Activated CD4-positive, alpha-beta memory T cell treated with anti-CD3 and anti-CD28 coated beads for 36 hours (primary cell): ENCODE data around the gene NMRK2. TPM values are rescaled to one million over a fixed set of nuclear protein-coding genes. Genes with fewer than 3 reads are reported as not detected.
"Not testable (repeated sequence)": the region's sequence is repeated elsewhere in the genome, so short reads cannot be mapped to it uniquely, and the experiment has no call there.

ENCODE experiments used
- CTCF ChIA-PET: fragments of 350-600 bp; sonication (Branson Sonifier 250); formaldehyde crosslinking; loops from one replicate; lab custom pipeline; 2021; ENCODE audit warnings: antibody characterized with exemption, inconsistent platforms; lab: Charles Lee
- POLR2A ChIA-PET: fragments of 350-600 bp; sonication (Branson Sonifier 250); formaldehyde crosslinking; loops from one replicate; lab custom pipeline; 2021; ENCODE audit warnings: antibody characterized with exemption; lab: Charles Lee
- DNase-seq: peaks from one replicate; pipeline ENCODE4 v3.0.0-alpha.2; 2020
- H3K27ac Mint-ChIP-seq: one replicate; pipeline ENCODE4 v1.8.0; 2021; ENCODE audit warnings: mixed read lengths
- H3K27me3 Mint-ChIP-seq: one replicate; pipeline ENCODE4 v1.8.0; 2021; ENCODE audit warnings: mixed read lengths
- H3K36me3 Mint-ChIP-seq: one replicate; pipeline ENCODE4 v1.8.0; 2021; ENCODE audit warnings: mixed read lengths
- H3K4me1 Mint-ChIP-seq: one replicate; pipeline ENCODE4 v1.8.0; 2021; ENCODE audit warnings: low read depth, mixed read lengths
- H3K4me3 Mint-ChIP-seq: one replicate; pipeline ENCODE4 v1.8.0; 2021; ENCODE audit warnings: mild to moderate bottlenecking, mixed read lengths
- H3K9me3 Mint-ChIP-seq: one replicate; pipeline ENCODE4 v1.8.0; 2021; ENCODE audit warnings: mixed read lengths
- intact Hi-C: fragments of 100-400 bp; cut with micrococcal nuclease; formaldehyde crosslinking; loops from one replicate; pipeline ENCODE4 v1.15.1; 2023
- total RNA-seq, 2 experiments: library from RNA; stranded (reverse); gene quantifications; one replicate each; pipeline ENCODE4 v1.2.3, GENCODE V29; 2021

NMRK2 gene
- total RNA-seq, 2 experiments from 2014 or later, result not detected

GRCh38 chr19:3959766-3960131 lies 26.9 kb downstream of the NMRK2 start:
- ChIA-PET CTCF (no interaction called here), POLR2A (interaction anchor here (1.5 kb wide), 1 partner anchor 12 kb away, joined by 4 read pairs; no protein-coding TSS in a partner anchor)
- no peak overlapping the region for H3K27ac Mint-ChIP-seq
- H3K36me3 Mint-ChIP-seq, result peaks cover 18% of the 10 kb centered on the region
- no peak for DNase-seq
- intact Hi-C loops, result no loop called here
- no peaks in the 10 kb centered on the region for H3K9me3 Mint-ChIP-seq
- no peak overlapping the region for H3K4me3 Mint-ChIP-seq
- no peaks in the 10 kb centered on the region for H3K4me1 Mint-ChIP-seq
- no peaks in the 10 kb centered on the region for H3K27me3 Mint-ChIP-seq

- intact Hi-C loops, result no loop called here
- no peak for DNase-seq
- H3K4me1 Mint-ChIP-seq, result no peaks in the 10 kb centered on the region
- CTCF ChIA-PET, result no interaction called here
- H3K4me3 Mint-ChIP-seq, result no peak overlapping the region
- H3K36me3 Mint-ChIP-seq, result peaks cover 21% of the 10 kb centered on the region
- H3K27ac Mint-ChIP-seq, result no peak overlapping the region
- H3K9me3 Mint-ChIP-seq, result no peaks in the 10 kb centered on the region
- POLR2A ChIA-PET, result no interaction called here
- no peaks in the 10 kb centered on the region for H3K27me3 Mint-ChIP-seq
Observed at GRCh38 chr19:3961007-3961406, 28.1 kb downstream of the NMRK2 start.

- H3K27me3 Mint-ChIP-seq, result no peaks in the 10 kb centered on the region
- no peak overlapping the region for H3K27ac Mint-ChIP-seq
- DNase-seq, result no peak
- peaks cover 22% of the 10 kb centered on the region for H3K36me3 Mint-ChIP-seq
- ChIA-PET POLR2A (interaction anchor here (1.2 kb wide), 1 partner anchor 21 kb away, joined by 3 read pairs; no protein-coding TSS in a partner anchor), CTCF (interaction anchor here (1.2 kb wide), 1 partner anchor 24 kb away, joined by 3 read pairs; no protein-coding TSS in a partner anchor)
- intact Hi-C loops, result no loop called here
- no peaks in the 10 kb centered on the region for H3K9me3 Mint-ChIP-seq
- H3K4me3 Mint-ChIP-seq, result no peak overlapping the region
- H3K4me1 Mint-ChIP-seq, result no peaks in the 10 kb centered on the region
Observed at GRCh38 chr19:3963458-3964255, 30.8 kb downstream of the NMRK2 start.

DNA sequence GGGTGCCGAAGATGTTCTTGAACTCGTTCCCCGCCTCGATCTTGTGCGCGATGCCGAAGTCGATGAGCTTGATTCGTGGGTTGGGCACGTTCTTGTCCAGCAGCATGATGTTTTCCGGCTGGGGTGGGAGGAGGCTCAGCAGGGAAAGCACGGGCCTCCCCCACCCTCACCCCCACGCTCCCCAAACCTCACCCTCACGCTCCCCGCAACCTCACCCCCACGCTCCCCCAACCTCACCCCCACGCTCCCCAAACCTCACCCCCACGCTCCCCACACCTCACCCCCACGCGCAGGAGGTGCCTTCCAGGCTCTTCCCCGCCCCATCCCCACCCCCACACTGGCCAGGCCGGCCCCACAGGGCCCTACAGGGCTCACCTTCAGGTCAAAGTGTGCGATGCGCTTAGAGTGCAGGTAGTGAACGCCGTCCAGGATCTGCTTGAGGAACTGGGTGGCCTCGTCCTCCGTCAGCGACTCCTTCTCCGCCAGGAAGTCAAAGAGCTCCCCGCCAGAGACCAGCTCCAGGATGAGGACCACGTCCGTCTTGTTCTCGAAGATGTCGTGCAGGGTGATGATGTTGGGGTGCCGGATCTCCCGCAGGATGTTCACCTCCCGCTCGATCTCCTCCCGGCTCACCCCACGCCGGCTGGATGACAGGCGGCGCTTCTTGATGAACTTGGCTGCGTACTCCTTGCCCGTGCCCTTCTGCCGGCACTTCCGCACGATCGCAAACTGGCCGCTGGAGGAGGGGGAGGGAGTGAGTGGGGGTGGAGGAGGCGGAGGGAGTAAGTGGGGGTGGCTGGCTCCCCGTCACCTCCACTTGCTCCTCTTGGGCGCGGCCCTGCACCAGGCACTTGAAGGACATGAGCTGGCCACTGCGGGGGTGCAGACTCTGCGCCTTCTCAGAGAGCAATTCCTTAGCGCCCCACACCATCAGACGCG lies 31.7 kb downstream of the NMRK2 start:
- POLR2A ChIA-PET, result no interaction called here
- no peak for DNase-seq
- Mint-ChIP-seq H3K27me3 (no peaks in the 10 kb centered on the region), H3K9me3 (no peaks in the 10 kb centered on the region), H3K4me3 (no peak overlapping the region), H3K4me1 (peaks cover 7% of the 10 kb centered on the region), H3K36me3 (peaks cover 26% of the 10 kb centered on the region), H3K27ac (no peak overlapping the region)
- intact Hi-C loops, result no loop called here
- CTCF ChIA-PET, result interaction anchor here (1.2 kb wide), 1 partner anchor 21 kb away, joined by 3 read pairs; no protein-coding TSS in a partner anchor

GRCh38 chr19:3966051-3967017 lies 33.5 kb downstream of the NMRK2 start:
- H3K27me3 Mint-ChIP-seq, result no peaks in the 10 kb centered on the region
- POLR2A ChIA-PET, result no interaction called here
- H3K9me3 Mint-ChIP-seq, result no peaks in the 10 kb centered on the region
- H3K36me3 Mint-ChIP-seq, result peaks cover 24% of the 10 kb centered on the region
- intact Hi-C loops, result no loop called here
- CTCF ChIA-PET, result no interaction called here
- peaks cover 17% of the 10 kb centered on the region for H3K4me1 Mint-ChIP-seq
- no peak for DNase-seq
- no peak overlapping the region for H3K27ac Mint-ChIP-seq
- H3K4me3 Mint-ChIP-seq, result no peak overlapping the region

GRCh38 chr19:3967983-3968382 lies 35.1 kb downstream of the NMRK2 start:
- H3K4me1 Mint-ChIP-seq, result peaks cover 17% of the 10 kb centered on the region
- ChIA-PET CTCF (interaction anchor here (4.9 kb wide), 1 partner anchor 17 kb away, joined by 26 read pairs; the partner anchor contains the start of gene EEF2), POLR2A (interaction anchor here (0.7 kb wide), 1 partner anchor 40 kb away, joined by 4 read pairs; the partner anchor contains the start of gene PIAS4)
- H3K27ac Mint-ChIP-seq, H3K9me3 Mint-ChIP-seq, intact Hi-C loops, DNase-seq, H3K4me3 Mint-ChIP-seq, H3K27me3 Mint-ChIP-seq: not testable (repeated sequence)
- peaks cover 17% of the 10 kb centered on the region for H3K36me3 Mint-ChIP-seq

DNA sequence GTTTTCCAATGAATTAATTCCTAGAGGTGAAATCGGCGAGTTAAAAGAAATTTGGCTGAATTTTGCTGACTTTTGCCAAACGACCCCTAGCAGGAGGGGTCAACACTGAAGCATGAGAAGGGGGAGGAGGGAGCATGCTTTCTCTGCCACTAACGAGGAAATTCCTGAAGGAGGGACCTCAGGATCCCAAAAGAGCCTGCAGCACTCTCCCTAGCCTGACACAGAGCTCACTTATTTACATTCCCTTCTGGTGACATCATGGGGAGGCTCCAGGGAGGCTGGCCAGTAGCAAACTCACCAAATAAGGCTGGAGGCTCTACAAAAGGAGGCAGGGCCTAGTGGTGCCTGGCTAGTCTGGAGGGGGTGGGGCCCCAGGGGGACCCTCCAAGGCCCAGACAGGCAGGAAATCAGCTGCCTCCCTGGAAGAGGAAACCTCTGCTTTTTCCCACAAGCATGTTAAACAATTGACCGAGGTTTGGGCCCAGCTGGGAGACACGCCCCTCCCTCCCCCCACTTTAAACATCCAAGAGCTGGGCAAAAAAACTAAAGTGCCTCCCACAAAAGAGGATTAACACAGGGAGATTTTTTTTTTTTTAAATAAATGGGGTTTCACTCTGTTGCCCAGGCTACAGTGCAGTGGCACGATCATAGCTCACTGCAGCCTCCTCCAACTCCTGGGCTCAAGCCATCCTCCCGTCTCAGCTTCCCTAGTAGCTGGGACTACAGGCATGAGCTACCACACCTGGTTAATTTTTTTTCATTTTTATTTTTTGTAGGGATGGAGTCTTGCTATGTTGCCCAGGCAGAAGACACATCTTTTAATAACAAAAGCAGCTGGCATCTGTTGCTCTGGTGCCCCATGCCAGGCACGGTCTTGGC lies 35.9 kb downstream of the NMRK2 start:
- H3K9me3 Mint-ChIP-seq, result no peaks in the 10 kb centered on the region
- no peak for DNase-seq
- H3K27ac Mint-ChIP-seq, result no peak overlapping the region
- H3K36me3 Mint-ChIP-seq, result peaks cover 13% of the 10 kb centered on the region
- H3K27me3 Mint-ChIP-seq, result no peaks in the 10 kb centered on the region
- peaks cover 17% of the 10 kb centered on the region for H3K4me1 Mint-ChIP-seq
- POLR2A ChIA-PET, result interaction anchor here (0.7 to 1.3 kb wide), 2 partner anchors 17 to 39 kb away, joined by 4 to 5 read pairs; partner anchors contain the start of genes EEF2 and PIAS4
- CTCF ChIA-PET, result interaction anchor here (3.7 to 4.9 kb wide), 2 partner anchors 16 to 19 kb away, joined by 24 to 26 read pairs; partner anchors contain the start of gene EEF2
- intact Hi-C loops, result no loop called here
- peak overlapping the region; percentile 23 for H3K4me3 Mint-ChIP-seq

GRCh38 chr19:3969435-3970312 lies 36.8 kb downstream of the NMRK2 start:
- Mint-ChIP-seq H3K36me3 (peaks cover 11% of the 10 kb centered on the region), H3K4me1 (peaks cover 17% of the 10 kb centered on the region), H3K27me3 (no peaks in the 10 kb centered on the region), H3K27ac (no peak overlapping the region), H3K4me3 (peak overlapping the region; percentile 85), H3K9me3 (no peaks in the 10 kb centered on the region)
- ChIA-PET POLR2A (interaction anchor here (1.3 kb wide), 1 partner anchor 16 kb away, joined by 5 read pairs; the partner anchor contains the start of gene EEF2), CTCF (interaction anchor here (3.7 to 4.9 kb wide), 2 partner anchors 15 to 18 kb away, joined by 24 to 26 read pairs; partner anchors contain the start of gene EEF2)
- intact Hi-C loops, result loop anchor here (5.0 kb wide), 2 partner anchors 207 to 213 kb away; partner anchors contain the start of genes ANKRD24, APBA3, MRPL54 and SIRT6
- no peak for DNase-seq

GRCh38 chr19:3970313-3970807 lies 37.5 kb downstream of the NMRK2 start:
- DNase-seq, result no peak
- ChIA-PET CTCF (interaction anchor here (0.7 to 4.9 kb wide), 3 partner anchors 15 to 148 kb away, joined by 3 to 26 read pairs (median 24); partner anchors contain the start of gene EEF2), POLR2A (interaction anchor here (1.9 to 2.9 kb wide), 3 partner anchors 10 to 17 kb away, joined by 9 to 51 read pairs (median 14); partner anchors contain the start of gene EEF2)
- Mint-ChIP-seq H3K4me3 (peak overlapping the region; percentile 85), H3K27me3 (no peaks in the 10 kb centered on the region), H3K9me3 (no peaks in the 10 kb centered on the region), H3K4me1 (peaks cover 17% of the 10 kb centered on the region), H3K36me3 (peaks cover 7% of the 10 kb centered on the region), H3K27ac (peak overlapping the region; percentile 49)
- intact Hi-C loops, result loop anchor here (5.0 kb wide), 2 partner anchors 208 to 212 kb away; partner anchors contain the start of genes ANKRD24, APBA3, MRPL54 and SIRT6
